K562 (cell line): ENCODE measurements around the gene SPATA12. TPM values are rescaled to one million over a fixed set of nuclear protein-coding genes. Genes with fewer than 3 reads are reported as not detected.

Experiments used
- ATAC-seq: fragments of 200-7000 bp; cut with Tn5 transposase; 3 replicates; pipeline ENCODE4 v1.9.1; 2020; ENCODE audit warnings: moderate library complexity
- BruUV-seq: library from RNA; stranded (reverse); fragments of 400-500 nt; replicated peaks from 2 replicates; lab custom pipeline; 2021; lab: Mats Ljungman, UMichigan
- CTCF ChIA-PET: fragments of 300-600 bp; formaldehyde crosslinking; extraction: SDS; loops from one replicate; lab custom pipeline; 2021; ENCODE audit warnings: low intra/inter-chr PET ratio; lab: Yijun Ruan, JAX
- POLR2A ChIA-PET: fragments of 300-600, 350-650 bp; sonication (Branson Sonifier 250); formaldehyde crosslinking; extraction: SDS; loops from one replicate; lab custom pipeline; 2021; ENCODE audit warnings: antibody characterized with exemption, inconsistent platforms; lab: Yijun Ruan, JAX
- DNase-seq, 4 experiments: peaks; one replicate each; pipeline versions ENCODE4 v3.0.0 to v3.0.0-alpha.2; 2011 to 2018; ENCODE audit warnings: low spot score in 3 of 4, mixed read lengths in 3 of 4; ENCODE audit errors: extremely low read depth in 1 of 4
- FAIRE-seq: peaks from 2 replicates; lab custom pipeline; 2011; peaks lifted over from hg19 to GRCh38; lab: Jason Lieb, UNC
- H2AFZ ChIP-seq: 2 replicates; pipeline ENCODE4 v1.6.0; 2011; ENCODE audit warnings: low read depth, low read length, control low read depth, inconsistent platforms
- H3K27ac ChIP-seq: fragments of 200-600 bp; 3 replicates; pipeline ENCODE4 v1.8.0; 2011; ENCODE audit warnings: low read depth, mild to moderate bottlenecking, control low read depth, inconsistent platforms, low read length, moderate library complexity, mixed read lengths; ENCODE audit errors: extremely low read depth
- H3K27me3 ChIP-seq, 2 experiments: fragments of 300-600 bp in 1 of 2; 2 replicates in 1 of 2; 3 replicates in 1 of 2; pipeline versions ENCODE4 v1.6.0 to v1.8.0; 2011; ENCODE audit warnings: inconsistent platforms in 2 of 2, low read length in 2 of 2, mild to moderate bottlenecking in 1 of 2, mixed read lengths in 1 of 2, moderate library complexity in 1 of 2; ENCODE audit not compliant: control insufficient read depth in 2 of 2, insufficient read depth in 2 of 2
- H3K36me3 ChIP-seq: fragments of 300-600 bp; 3 replicates; pipeline ENCODE4 v1.8.0; 2011; ENCODE audit warnings: mild to moderate bottlenecking, low read length, inconsistent platforms; ENCODE audit not compliant: control insufficient read depth, insufficient read depth
- H3K4me1 ChIP-seq, 2 experiments: fragments of 200-600 bp in 1 of 2; replicated peaks in 1 of 2; 2 replicates in 1 of 2; 3 replicates in 1 of 2; pipeline versions ENCODE4 v1.5.1 to v1.8.0; 2011; ENCODE audit warnings: inconsistent platforms in 2 of 2, low read length in 2 of 2, mild to moderate bottlenecking in 1 of 2, mixed read lengths in 1 of 2, moderate library complexity in 1 of 2; ENCODE audit not compliant: control insufficient read depth in 2 of 2, insufficient read depth in 2 of 2
- H3K4me2 ChIP-seq: 2 replicates; pipeline ENCODE4 v1.6.1; 2011; ENCODE audit warnings: low read length, control low read depth, inconsistent platforms, mixed read lengths; ENCODE audit not compliant: insufficient read depth
- H3K4me3 ChIP-seq: fragments of 200-600 bp; sonication (generic), shearing (Covaris generic); 2 replicates; pipeline ENCODE4 v1.5.1; 2016; ENCODE audit warnings: control low read depth, inconsistent platforms
- H3K79me2 ChIP-seq: fragments of 200-600 bp; 3 replicates; pipeline ENCODE4 v1.8.0; 2011; ENCODE audit warnings: low read length, inconsistent platforms; ENCODE audit not compliant: control insufficient read depth, insufficient read depth
- H3K9ac ChIP-seq, 2 experiments: 2 replicates each; pipeline versions ENCODE4 v1.6.0 to v1.6.1; 2011; ENCODE audit warnings: low read depth in 2 of 2, low read length in 2 of 2, control low read depth in 1 of 2, inconsistent platforms in 1 of 2, mild to moderate bottlenecking in 1 of 2, mixed read lengths in 1 of 2; ENCODE audit not compliant: insufficient read depth in 1 of 2
- H3K9me1 ChIP-seq: one replicate; pipeline ENCODE4 v1.6.0; 2011; ENCODE audit warnings: inconsistent platforms, mild to moderate bottlenecking, low read length, moderate library complexity; ENCODE audit not compliant: control insufficient read depth, insufficient read depth
- H3K9me3 ChIP-seq: replicated peaks from 2 replicates; pipeline ENCODE4 v1.5.1; 2011; ENCODE audit warnings: low read depth, low read length, inconsistent platforms; ENCODE audit not compliant: control insufficient read depth, insufficient read depth
- H4K20me1 ChIP-seq: replicated peaks from 2 replicates; pipeline ENCODE4 v1.6.1; 2011; ENCODE audit warnings: low read length, inconsistent platforms, mixed read lengths; ENCODE audit not compliant: control insufficient read depth, insufficient read depth
- ASH1L ChIP-seq: fragments of 450-650 bp; IDR thresholded peaks from 2 replicates; pipeline ENCODE4 v1.6.1; 2018; ENCODE audit warnings: borderline replicate concordance, mild to moderate bottlenecking, low read depth; ENCODE audit not compliant: partially characterized antibody
- BCL6 ChIP-seq: fragments of 250-450 bp; sonication (Bioruptor Pico); IDR thresholded peaks from 2 replicates; pipeline ENCODE4 v1.4.0; 2020
- BMI1 ChIP-seq: fragments of 150-350 bp; IDR thresholded peaks from 2 replicates; pipeline ENCODE4 v1.6.1; 2014; ENCODE audit warnings: low read length
- BRCA1 ChIP-seq, 2 experiments: fragments of 450-650 bp in 1 of 2; sonication (generic) in 1 of 2; formaldehyde crosslinking in 1 of 2; IDR thresholded peaks; 2 replicates each; pipeline versions ENCODE4 v1.5.0 to v1.6.1; 2017 to 2020; ENCODE audit warnings: mild to moderate bottlenecking in 1 of 2, missing genetic modification reagents in 1 of 2
- CHD1 ChIP-seq: fragments of 200-600 bp; sonication (generic); IDR thresholded peaks from one replicate; pipeline ENCODE4 v1.6.1; 2012; ENCODE audit warnings: mild to moderate bottlenecking, moderate library complexity, low read length, inconsistent platforms
- HEY1 ChIP-seq: fragments of 250-450 bp; sonication (Bioruptor Pico); IDR thresholded peaks from 2 replicates; pipeline ENCODE4 v1.5.0; 2020; ENCODE audit warnings: mild to moderate bottlenecking, moderate library complexity, borderline replicate concordance
- NCOA4 ChIP-seq: fragments of 450-650 bp; IDR thresholded peaks from 2 replicates; pipeline ENCODE4 v1.6.1; 2018; ENCODE audit warnings: mild to moderate bottlenecking; ENCODE audit not compliant: partially characterized antibody
- POLR3G ChIP-seq: IDR thresholded peaks from 2 replicates; pipeline ENCODE4 v1.6.1; 2011; ENCODE audit not compliant: insufficient read length, insufficient replicate concordance; ENCODE audit errors: extremely low read depth
- RBFOX2 ChIP-seq: fragments of 200-400 bp; formaldehyde crosslinking; IDR thresholded peaks from 2 replicates; pipeline ENCODE4 v1.6.1; 2017; ENCODE audit warnings: low read depth, mild to moderate bottlenecking, low read length, moderate library complexity
- RUNX1 ChIP-seq: sonication (generic); IDR thresholded peaks from 2 replicates; pipeline ENCODE4 v1.6.1; 2016; ENCODE audit warnings: antibody characterized with exemption, low read depth
- SMAD1 ChIP-seq: fragments of 150-350 bp; IDR thresholded peaks from 2 replicates; pipeline ENCODE4 v1.6.1; 2014; ENCODE audit warnings: low read length, low read depth; ENCODE audit not compliant: partially characterized antibody
- SRSF3 ChIP-seq: fragments of 200-400 bp; formaldehyde crosslinking; IDR thresholded peaks from 2 replicates; pipeline ENCODE4 v1.6.1; 2016; ENCODE audit warnings: mild to moderate bottlenecking, low read length, moderate library complexity; ENCODE audit not compliant: insufficient read depth
- U2AF2 ChIP-seq: fragments of 200-400 bp; formaldehyde crosslinking; optimal IDR thresholded peaks from 2 replicates; pipeline ENCODE3; 2017; ENCODE audit warnings: low read depth, mild to moderate bottlenecking, low read length
- ZNF274 ChIP-seq: IDR thresholded peaks from 2 replicates; pipeline ENCODE4 v1.6.1; 2011; ENCODE audit warnings: low read depth, mild to moderate bottlenecking, low read length, moderate library complexity, borderline replicate concordance
- WGBS: fragments of 100-300 bp; shearing (Covaris generic); methylation state at CpG from one replicate; pipeline ENCODE4 v1.1.6; 2016; ENCODE audit warnings: low coverage, mixed read lengths; ENCODE audit not compliant: insufficient coverage; ENCODE audit errors: missing lambda C conversion rate; 5-methylcytosine and 5-hydroxymethylcytosine counted together
- in situ Hi-C: fragments of 300-500 bp; cut with MboI; formaldehyde crosslinking; loops from 4 replicates; pipeline ENCODE4 v1.15.0; 2018; ENCODE audit warnings: inconsistent platforms, mixed read lengths
- intact Hi-C: fragments of 100-400 bp; cut with micrococcal nuclease; formaldehyde crosslinking; loops from 2 replicates; pipeline ENCODE4 v1.14.2; 2022
- polyA plus RNA-seq, 8 experiments: library from polyadenylated mRNA; depleted of rRNA in 4 of 8; stranded (reverse) in 5 of 8; unstranded in 3 of 8; fragments of >200 nt; fragmentation: Nextera tagmentation in 2 of 8; fragmentation: Illumina TruSeq in 1 of 8; extraction: Ambion mirVana in 2 of 8; extraction: Trizol in 1 of 8; gene quantifications; 2 replicates each; pipeline versions ENCODE4 v1.2.1 to v1.2.3, GENCODE V29; 2011 to 2014; ENCODE audit warnings: inconsistent platforms in 1 of 8, missing spikeins in 1 of 8
- total RNA-seq, 7 experiments: library from RNA; depleted of rRNA in 6 of 7; stranded (reverse); fragments of >200 nt in 6 of 7; fragmentation: Illumina TruSeq in 2 of 7; extraction: Trizol in 2 of 7; gene quantifications; 2 replicates each; pipeline versions ENCODE4 v1.2.1 to v1.2.3, GENCODE V29; 2011 to 2021; ENCODE audit warnings: low replicate concordance in 1 of 7

Gene SPATA12
- total and polyA plus RNA-seq, 9 of the 15 experiments (the other 6 are each of a cell fraction or from before 2014, with no cell fraction given) = not detected

- DNase-seq (no peak), FAIRE-seq (no peak), ATAC-seq (no peak)
- in situ Hi-C loops (no loop called here), intact Hi-C loops (no loop called here)
- TF ChIP-seq SMAD1 (no peak), BMI1 (no peak), ZNF274 (no peak), HEY1 (CRISPR knock-in tag) (no peak), BCL6 (no peak), RBFOX2 (no peak), BRCA1 (IDR thresholded peaks at IDR 0.05) (no peak), BRCA1 (CRISPR knock-in tag; IDR thresholded peaks at IDR 0.05) (no peak), NCOA4 (no peak), SRSF3 (no peak), ASH1L (no peak), CHD1 (no peak), RUNX1 (no peak), U2AF2 (no peak), POLR3G (no peak)
- H3K9ac ChIP-seq = no peak overlapping the region
- H3K9me1 ChIP-seq = no peaks in the 10 kb centered on the region
- H3K9me3 ChIP-seq = no peaks in the 10 kb centered on the region
- H3K27me3 ChIP-seq = no peaks in the 10 kb centered on the region
- peaks cover 0 to 17% of the 10 kb centered on the region in 2 experiments; a peak in 3 of 5 replicates for H3K4me1 ChIP-seq
- H4K20me1 ChIP-seq = no peaks in the 10 kb centered on the region
- ChIA-PET POLR2A (interaction anchor here (1.6 kb wide), 1 partner anchor 13 kb away, joined by 4 read pairs; no protein-coding TSS in a partner anchor), CTCF (no interaction called here)
- H3K27ac ChIP-seq = no peak overlapping the region
- no peak overlapping the region for H3K4me2 ChIP-seq
- no peak overlapping the region for H3K4me3 ChIP-seq
- WGBS = 32% methylated on average over 3 of the region's 3 CpGs
- no peaks in the 10 kb centered on the region for H3K79me2 ChIP-seq
- H3K36me3 ChIP-seq = no peaks in the 10 kb centered on the region
- no peak overlapping the region for H2AFZ ChIP-seq
- BruUV-seq = no TSS peak
Observed at GRCh38 chr3:57081173-57081572, 20.7 kb downstream of the SPATA12 start.
